CD4-positive, alpha-beta T cell treated with Interleukin-4 for 1 hour (primary cell): ENCODE data around the gene LTBP2.

Experiments
- DNase-seq, 2 donors: peaks; one replicate each; pipeline ENCODE4 v3.0.0-alpha.2; 2020 to 2022

Gene LTBP2

DNA sequence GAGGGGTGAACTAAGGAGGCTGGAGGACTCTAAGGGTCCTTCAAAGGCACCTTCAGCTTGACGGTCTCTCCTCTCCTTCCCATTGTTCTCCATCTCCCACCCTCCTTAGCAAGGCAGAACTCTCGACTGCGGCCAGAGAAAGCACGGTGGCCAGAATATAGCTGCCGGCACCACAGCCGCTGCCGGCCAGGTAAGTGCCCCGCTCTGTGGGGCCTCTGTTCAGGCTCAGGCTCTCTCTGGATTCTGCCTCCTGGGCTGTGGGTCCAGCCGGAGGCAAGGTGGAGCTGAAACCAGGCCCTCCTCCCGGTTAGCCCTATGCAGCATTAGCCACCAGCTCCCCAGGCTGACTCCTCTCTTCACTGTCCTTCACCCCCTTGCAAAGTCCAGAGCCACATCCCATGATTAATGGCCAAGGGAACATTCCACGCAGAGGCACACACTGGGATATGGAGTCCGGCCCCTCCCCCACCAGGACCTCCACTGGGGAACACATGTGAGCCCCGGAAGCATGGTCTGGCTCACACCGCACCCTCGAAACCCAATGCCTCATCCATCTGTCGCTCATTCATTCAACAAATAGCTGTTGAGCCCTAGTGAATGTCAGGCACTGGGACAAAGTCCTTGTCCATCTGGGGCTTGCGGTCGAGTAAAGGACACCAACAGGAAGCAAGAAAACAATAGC lies 25.2 kb downstream of the LTBP2 start:
- no peak for DNase-seq

DNA sequence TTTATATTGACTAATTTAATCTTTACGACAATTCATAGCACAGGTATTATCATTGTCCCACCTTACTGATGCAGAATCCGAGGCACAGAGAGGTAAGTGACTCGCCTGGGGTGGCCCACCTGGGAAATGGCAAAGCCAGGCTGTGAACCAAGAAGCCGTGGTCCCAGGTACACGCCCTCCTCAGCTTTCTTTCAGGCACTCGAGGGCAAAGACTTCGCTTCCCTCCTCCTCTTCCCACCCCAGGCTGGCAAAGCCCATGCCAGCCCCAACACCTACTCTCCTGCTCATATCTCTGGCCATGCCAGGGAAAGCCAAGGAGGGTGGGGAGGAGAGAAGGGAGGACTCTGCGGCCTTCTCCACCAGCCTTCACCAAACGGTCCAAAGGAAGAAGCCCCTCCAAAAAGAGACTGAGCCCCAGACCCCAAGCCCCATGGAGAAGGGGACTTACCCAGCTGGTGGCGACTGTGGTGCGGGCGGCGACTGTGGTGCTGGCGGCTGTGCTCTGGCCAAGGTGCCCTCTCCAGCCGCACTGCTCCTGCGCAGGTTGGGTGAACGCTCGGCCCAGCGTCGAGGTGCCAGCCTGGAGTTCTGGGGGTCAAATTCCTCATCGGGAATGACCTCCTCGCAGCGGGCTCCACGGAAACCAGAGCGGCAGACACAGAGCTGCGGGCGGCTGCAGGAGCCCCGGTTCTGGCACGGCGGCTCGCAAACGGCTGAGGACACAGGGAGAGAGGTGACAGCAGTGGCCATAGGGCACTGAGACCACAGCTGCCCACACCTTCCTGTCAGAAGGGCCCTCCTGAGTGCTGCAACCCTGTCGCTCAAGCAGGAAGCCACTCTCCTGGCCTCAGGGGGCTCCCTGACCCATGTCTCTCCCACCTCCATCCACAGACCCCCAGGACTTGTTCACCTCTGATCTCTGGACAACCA lies 26.4 kb downstream of the LTBP2 start:
- DNase-seq = no peak

- no peak for DNase-seq
Observed at GRCh38 chr14:74584951-74585350, 27.1 kb downstream of the LTBP2 start.

DNA sequence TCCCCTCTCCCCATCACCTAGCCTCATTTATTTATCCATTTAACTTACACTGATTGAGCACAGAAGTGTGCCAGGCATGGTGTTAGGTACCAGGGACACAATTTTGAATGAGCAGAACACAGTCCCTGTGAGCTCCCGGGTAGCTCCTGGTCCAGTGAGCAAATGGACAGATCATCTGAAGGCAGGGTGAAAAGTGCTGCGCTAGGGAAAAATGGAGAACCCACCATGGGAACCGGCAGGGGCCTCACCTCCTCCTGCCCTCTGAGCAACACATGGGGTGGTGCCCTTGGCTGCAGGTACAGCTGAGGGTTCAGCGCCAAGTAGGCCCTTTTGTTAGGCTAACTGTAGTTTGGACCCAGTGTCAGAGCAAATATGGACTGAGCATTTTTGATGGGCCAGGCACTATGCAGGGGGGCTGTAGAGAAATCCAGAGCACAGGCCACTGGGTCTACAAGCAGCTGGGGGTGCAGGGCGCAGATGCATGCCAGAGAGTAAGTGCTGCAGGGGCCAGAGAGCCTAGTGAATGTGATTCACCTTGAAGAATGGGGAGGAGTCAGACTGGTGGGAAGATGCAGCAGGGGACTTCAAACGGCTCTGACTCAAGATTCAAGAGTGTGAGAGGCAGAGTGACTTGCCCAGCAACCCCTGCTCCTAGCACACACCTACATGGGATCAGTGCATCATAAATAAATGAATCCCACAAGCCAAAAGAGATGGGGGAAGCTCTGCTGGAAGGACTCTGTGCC lies 28.2 kb downstream of the LTBP2 start:
- DNase-seq = no peak

DNA sequence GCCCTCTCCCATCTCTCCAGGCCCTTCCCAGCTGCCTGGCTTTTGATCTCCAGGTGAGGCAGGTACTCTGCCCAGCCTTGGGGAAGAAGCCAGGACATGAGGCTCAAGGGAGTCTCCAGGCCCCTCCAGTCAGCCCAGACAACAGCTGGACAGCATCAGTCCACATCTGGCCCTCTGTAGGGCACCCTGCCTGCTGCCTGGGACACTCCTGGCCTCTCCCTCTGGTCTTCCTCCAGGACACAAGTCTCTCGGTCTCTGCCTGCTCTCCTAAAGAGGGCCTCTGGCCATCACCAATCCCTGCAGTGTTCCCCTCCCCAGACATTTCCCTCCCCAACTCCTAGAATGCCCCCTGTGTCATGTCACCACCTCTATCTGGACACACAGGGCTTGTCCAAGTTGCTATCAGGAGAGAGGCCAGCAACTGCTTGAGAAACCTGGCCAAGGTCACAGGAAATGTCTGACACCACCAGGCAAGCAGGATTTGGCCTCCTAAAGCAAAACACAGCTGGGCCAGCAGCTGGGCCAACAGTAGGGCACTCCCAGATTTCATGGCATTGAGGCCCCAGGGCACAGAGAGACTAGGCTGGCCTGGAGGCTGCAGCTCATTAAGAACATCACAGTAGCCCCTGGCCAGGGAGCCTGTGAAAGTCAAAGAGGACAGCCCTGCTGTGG lies 29.0 kb downstream of the LTBP2 start:
- DNase-seq = no peak

DNA sequence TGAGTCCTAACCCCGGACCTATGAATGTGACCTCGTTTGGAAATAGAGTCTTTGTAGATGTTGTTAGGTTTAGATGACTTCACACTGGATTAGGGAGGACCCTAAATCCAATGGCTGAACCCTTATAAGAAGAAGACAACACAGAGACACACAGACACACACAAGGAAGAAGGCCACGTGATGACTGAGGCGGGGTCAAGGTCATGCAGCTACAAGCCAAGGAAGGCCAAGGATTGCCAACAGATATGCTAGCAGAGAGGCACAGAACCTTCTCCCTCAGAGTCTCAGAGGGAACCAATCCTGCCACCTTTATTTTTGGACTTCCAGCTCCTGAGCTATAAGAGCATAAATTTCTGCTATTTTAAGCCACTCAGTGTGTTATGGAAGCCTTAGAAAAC lies 31.8 kb downstream of the LTBP2 start:
- no peak for DNase-seq

- no peak for DNase-seq
Observed at GRCh38 chr14:74579447-74580274, 32.4 kb downstream of the LTBP2 start.

- no peak for DNase-seq
Observed at GRCh38 chr14:74578479-74578878, 33.6 kb downstream of the LTBP2 start.

DNA sequence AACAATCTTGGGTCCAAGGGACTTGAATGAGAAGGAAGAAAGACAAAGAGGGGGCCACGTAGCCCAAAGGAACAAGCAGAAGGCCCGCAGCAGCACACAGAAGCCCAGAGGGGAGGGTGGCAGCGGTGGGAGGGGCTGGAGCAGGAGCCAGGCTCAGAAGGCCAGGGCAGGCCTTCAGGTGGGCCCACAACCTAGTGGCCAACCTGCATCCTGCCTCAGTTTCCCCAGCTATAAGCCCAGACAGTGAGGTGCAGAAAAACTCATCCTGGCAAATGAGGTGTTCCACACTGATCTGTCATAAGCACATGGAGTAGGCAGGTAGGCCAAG lies 34.1 kb downstream of the LTBP2 start:
- no peak for DNase-seq

DNA sequence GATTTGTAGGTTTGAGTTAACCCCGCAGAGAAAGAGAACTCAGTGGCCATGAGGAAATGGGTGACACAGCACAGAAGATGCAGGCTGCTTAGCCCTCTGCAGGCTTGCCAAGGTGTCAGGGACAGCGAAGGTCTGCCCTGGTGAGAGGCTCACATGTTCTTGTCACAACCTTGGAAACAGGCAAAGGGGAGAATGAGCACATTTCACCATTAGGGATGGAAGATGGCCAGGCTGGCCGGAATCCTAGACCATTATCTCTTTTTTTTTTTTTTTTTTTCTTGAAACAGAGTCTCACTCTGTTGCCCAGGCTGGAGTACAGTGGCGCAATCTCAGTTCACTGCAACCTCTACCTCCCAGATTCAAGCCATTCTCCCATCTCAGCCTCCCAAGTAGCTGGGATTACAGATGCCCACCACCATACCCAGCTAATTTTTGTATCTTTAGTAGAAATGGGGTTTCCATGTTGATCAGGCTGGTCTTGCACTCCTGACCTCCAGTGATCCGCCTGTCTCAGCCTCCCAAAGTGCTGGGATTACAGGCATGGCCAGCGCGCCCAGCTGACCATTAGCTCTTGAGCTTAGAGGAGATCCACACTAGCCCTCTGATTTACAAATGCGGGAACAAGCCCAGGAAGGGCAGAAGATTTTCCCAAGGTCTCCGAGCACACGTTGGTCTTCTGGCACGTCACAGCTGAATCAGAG lies 34.6 kb downstream of the LTBP2 start:
- no peak for DNase-seq

GRCh38 chr14:74575936-74576335 lies 36.1 kb downstream of the LTBP2 start:
- no peak for DNase-seq

DNA sequence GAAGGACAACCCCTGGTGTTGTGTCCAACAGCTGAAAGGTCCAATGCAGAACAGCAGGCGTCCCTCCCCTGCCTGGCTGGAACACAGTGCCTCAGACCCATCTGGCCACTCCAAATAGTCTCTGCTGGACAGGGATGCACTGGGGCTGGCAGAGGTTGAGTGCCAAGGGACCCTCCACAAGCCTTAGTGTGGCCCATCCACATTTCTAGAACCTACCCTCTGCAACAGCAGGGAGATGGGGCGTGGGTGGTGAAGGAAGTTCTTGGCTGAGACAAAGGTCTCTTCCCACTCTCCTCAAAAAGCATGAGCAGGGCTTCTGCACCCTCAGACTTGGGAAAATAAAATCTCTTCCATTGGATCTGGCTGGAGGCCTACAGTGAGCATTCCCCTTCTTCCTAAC lies 36.5 kb downstream of the LTBP2 start:
- DNase-seq = no peak

DNA sequence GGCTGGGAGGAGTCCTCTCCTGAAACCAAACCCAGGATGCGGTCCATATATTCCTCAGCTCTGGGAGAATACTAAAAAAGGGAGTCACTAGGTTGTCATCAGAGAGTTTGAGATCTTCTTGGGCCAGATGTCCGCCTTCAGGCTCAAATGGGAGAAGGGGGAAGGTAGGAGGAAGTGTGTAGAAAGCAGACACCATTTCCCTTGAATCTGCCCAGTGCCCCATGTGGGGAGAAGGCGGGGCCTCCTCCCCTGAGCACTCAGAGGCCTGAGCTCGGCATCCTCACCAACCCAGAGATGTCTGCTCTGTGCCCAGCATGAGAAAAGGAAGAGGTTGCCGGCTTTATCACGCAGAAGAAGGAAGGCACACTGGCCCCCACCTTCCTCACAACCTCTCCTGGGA lies 37.3 kb downstream of the LTBP2 start:
- DNase-seq = no peak

GRCh38 chr14:74574090-74574433 lies 38.0 kb downstream of the LTBP2 start:
- DNase-seq = peak in 1 of 2 donors; percentile 56

GRCh38 chr14:74573421-74574089 lies 38.5 kb downstream of the LTBP2 start:
- DNase-seq = no peak

DNA sequence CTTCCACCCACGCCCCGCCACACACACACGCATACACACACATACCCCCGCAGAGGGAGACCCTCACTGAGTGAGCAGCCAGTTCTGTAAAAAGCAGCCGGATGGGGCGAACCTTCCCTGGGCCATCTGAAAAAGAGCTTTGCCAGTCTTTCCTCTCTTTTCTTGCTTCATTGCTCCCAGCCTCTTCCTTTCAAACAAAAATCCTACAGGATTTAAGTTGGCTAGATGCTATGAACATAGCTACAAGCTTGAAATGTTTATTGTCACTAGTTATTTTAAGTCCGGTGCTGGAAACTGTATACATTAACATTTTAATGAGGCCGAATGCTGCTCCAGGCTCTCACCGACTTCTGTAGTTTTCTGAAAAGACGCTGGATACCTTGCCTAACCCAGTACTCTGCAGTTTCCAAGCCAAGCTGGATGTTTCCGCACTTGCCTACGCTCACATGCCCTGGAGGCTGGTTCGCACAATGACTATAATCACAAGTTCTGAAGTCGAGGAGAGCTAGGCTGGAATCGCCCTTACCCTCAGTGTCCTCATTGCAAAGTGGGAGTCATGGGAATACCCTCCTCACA lies 39.2 kb downstream of the LTBP2 start:
- DNase-seq = no peak

DNA sequence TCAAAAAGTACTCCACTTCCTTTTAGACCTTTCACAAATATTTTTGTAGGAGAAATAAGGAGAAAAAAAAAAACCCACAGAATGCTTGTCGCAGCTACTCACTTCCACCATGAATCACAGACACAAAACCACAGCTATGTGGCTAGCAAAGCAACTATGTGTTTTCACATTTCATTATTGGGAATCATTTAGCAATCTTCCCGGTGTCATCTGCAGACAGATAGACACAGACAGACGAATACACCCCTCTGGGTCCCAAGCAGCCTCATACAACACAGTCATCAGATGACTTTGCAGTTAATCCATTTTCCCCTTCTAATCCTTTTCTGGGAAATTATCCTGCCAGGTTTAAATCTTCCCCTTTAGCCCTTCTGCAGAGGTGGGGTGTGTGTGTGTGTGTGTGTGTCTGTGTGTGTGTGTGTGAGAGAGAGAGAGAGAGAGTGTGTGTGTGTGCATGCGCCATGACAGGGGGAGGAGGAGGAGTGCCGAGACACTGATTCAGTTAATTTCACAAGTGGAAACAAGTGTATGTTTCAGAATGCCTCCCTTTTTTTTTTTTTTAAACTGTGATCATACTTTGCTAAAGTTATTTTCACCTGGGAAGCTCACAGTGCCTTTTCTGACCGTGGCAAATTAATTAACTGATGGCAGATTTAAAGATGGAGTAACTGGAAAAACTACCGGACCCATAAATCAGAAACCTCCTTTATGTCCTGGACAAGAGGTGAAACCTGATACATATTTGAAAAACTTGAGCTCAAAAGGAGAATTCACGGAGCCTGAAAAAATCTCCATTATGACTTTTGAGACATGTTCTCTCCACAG lies 39.9 kb downstream of the LTBP2 start:
- DNase-seq = peak in 1 of 2 donors; percentile 41

DNA sequence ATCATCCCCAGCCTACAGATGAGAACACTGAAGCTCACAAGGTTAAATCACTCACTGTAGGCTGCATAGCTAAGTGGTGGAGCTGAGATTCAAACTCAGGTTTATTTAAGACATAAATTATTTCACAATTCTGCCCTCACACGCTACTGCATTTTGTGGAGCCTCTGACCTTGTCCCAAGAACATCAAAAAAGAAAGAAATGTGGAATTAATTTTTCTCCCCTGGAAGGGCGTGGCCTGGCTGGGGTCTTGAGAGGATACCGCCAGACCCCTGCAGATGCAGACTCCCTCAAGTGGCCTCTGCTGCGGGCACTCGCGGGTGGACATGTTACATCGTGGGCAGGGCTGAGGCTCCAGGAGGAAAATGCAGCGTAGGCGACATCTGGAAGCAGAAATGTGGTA lies 40.6 kb downstream of the LTBP2 start:
- no peak for DNase-seq

DNA sequence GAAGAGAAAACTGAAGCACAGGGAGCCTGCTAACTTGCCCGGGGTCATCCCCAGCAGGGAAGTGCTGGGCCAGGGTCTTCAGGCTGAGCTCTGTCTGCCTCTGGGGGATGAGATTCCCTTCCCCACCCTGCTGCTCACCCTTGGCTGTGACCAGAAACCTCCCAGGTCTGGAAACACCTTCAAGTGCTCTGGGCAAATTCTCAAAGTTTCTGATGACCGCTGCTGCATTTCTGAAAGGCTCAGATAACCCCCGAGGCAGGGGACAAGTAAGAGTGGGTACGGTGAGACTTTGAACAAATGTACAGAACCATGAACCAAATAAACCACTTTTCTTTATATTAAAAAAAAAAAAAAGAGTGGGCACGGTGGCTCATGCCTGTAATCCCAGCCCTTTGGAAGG lies 41.3 kb downstream of the LTBP2 start:
- DNase-seq = no peak
